HUDEP-2 (cell line): Measurements from ENCODE around the gene PIP4K2B.

Source experiments
- DNase-seq, 76 experiments: peaks; one replicate each; lab custom pipeline; 2025; ENCODE audit not compliant: unreplicated experiment in 76 of 76; lab: John Stamatoyannopoulos, UW

PIP4K2B gene

GRCh38 chr17:38746849-38747462, 52.4 kb downstream of the PIP4K2B start:
- DNase-seq = no peak

- no peak for DNase-seq
Observed at GRCh38 chr17:38746004-38746848, 53.1 kb downstream of the PIP4K2B start.

- DNase-seq = no peak
Observed at GRCh38 chr17:38745545-38745944, 53.8 kb downstream of the PIP4K2B start.

GRCh38 chr17:38743556-38744171, 55.7 kb downstream of the PIP4K2B start:
- no peak for DNase-seq

GRCh38 chr17:38742411-38743308, 56.7 kb downstream of the PIP4K2B start:
- no peak for DNase-seq

GRCh38 chr17:38741921-38742410, 57.4 kb downstream of the PIP4K2B start:
- peak in 1 of 76 experiments; percentile 13 for DNase-seq

- no peak for DNase-seq
Observed at GRCh38 chr17:38741461-38741860, 57.9 kb downstream of the PIP4K2B start.

GRCh38 chr17:38740806-38741205, 58.5 kb downstream of the PIP4K2B start:
- no peak for DNase-seq

- no peak for DNase-seq
Observed at GRCh38 chr17:38740044-38740443, 59.3 kb downstream of the PIP4K2B start.

- no peak for DNase-seq
Observed at GRCh38 chr17:38739305-38739704, 60.1 kb downstream of the PIP4K2B start.

GRCh38 chr17:38738686-38739085, 60.7 kb downstream of the PIP4K2B start:
- no peak for DNase-seq

- no peak for DNase-seq
Observed at GRCh38 chr17:38738007-38738662, 61.2 kb downstream of the PIP4K2B start.

- peak in 35 of 76 experiments; percentile 7 to 64 (median 41) for DNase-seq
Observed at GRCh38 chr17:38735161-38735997, 64.0 kb downstream of the PIP4K2B start.

GRCh38 chr17:38733982-38734973, 65.1 kb downstream of the PIP4K2B start:
- DNase-seq = no peak

GRCh38 chr17:38733282-38733981, 65.9 kb downstream of the PIP4K2B start:
- DNase-seq = no peak

- DNase-seq = peak in 15 of 76 experiments; percentile 9 to 45 (median 23)
Observed at GRCh38 chr17:38732376-38733281, 66.7 kb downstream of the PIP4K2B start.
